Osteocyte (in vitro differentiated cells): ENCODE measurements around the gene RETREG2. TPM values are rescaled to one million over a fixed set of nuclear protein-coding genes. Genes with fewer than 3 reads are reported as not detected.
A peak's percentile ranks its signal among the peaks of the same experiment; 100 is the strongest.

Source experiments
- DNase-seq: peaks from one replicate; pipeline ENCODE4 v3.0.0; 2021; ENCODE audit warnings: mixed read lengths; ENCODE audit not compliant: unreplicated experiment; ENCODE audit errors: extremely low spot score
- H3K27ac Mint-ChIP-seq: one replicate; pipeline ENCODE4 v1.8.0; 2021; ENCODE audit warnings: mild to moderate bottlenecking, mixed read lengths; ENCODE audit not compliant: unreplicated experiment
- H3K27me3 Mint-ChIP-seq: one replicate; pipeline ENCODE4 v1.8.0; 2021; ENCODE audit warnings: mixed read lengths; ENCODE audit not compliant: unreplicated experiment
- H3K36me3 Mint-ChIP-seq: one replicate; pipeline ENCODE4 v1.8.0; 2021; ENCODE audit warnings: mixed read lengths; ENCODE audit not compliant: unreplicated experiment
- H3K4me1 Mint-ChIP-seq: one replicate; pipeline ENCODE4 v1.8.0; 2021; ENCODE audit warnings: mixed read lengths; ENCODE audit not compliant: unreplicated experiment
- H3K4me3 Mint-ChIP-seq: one replicate; pipeline ENCODE4 v1.8.0; 2021; ENCODE audit warnings: mild to moderate bottlenecking, moderate library complexity, mixed read lengths; ENCODE audit not compliant: unreplicated experiment
- H3K9me3 Mint-ChIP-seq: one replicate; pipeline ENCODE4 v1.8.0; 2021; ENCODE audit warnings: mixed read lengths; ENCODE audit not compliant: unreplicated experiment
- CTCF ChIP-seq: fragments of 200-600 bp; sonication (generic); IDR thresholded peaks from 2 replicates; pipeline ENCODE4 v1.5.0; 2021; ENCODE audit warnings: antibody characterized with exemption, mild to moderate bottlenecking, moderate library complexity
- total RNA-seq: library from RNA; stranded (reverse); gene quantifications from 2 replicates; pipeline ENCODE4 v1.2.1, GENCODE V29; 2021

Gene RETREG2
- total RNA-seq, 1 donor from 2014 or later = 101 TPM

GRCh38 chr2:219157396-219157795 is 20.7 kb upstream of the RETREG2 start:
- H3K27me3 Mint-ChIP-seq = no peaks in the 10 kb centered on the region
- peaks cover 15% of the 10 kb centered on the region for H3K36me3 Mint-ChIP-seq
- no peak overlapping the region for H3K27ac Mint-ChIP-seq
- no peak overlapping the region for H3K4me3 Mint-ChIP-seq
- no peaks in the 10 kb centered on the region for H3K9me3 Mint-ChIP-seq
- DNase-seq = no peak
- no peak for TF ChIP-seq CTCF
- H3K4me1 Mint-ChIP-seq = peaks cover 14% of the 10 kb centered on the region

- peaks cover 15% of the 10 kb centered on the region for H3K36me3 Mint-ChIP-seq
- no peaks in the 10 kb centered on the region for H3K27me3 Mint-ChIP-seq
- no peak for DNase-seq
- no peak overlapping the region for H3K27ac Mint-ChIP-seq
- no peaks in the 10 kb centered on the region for H3K9me3 Mint-ChIP-seq
- no peak for TF ChIP-seq CTCF
- peaks cover 14% of the 10 kb centered on the region for H3K4me1 Mint-ChIP-seq
- no peak overlapping the region for H3K4me3 Mint-ChIP-seq
Observed at GRCh38 chr2:219158025-219158424, 20.1 kb upstream of the RETREG2 start.

GRCh38 chr2:219158586-219158985 is 19.5 kb upstream of the RETREG2 start:
- Mint-ChIP-seq H3K4me1 (peaks cover 14% of the 10 kb centered on the region), H3K27ac (no peak overlapping the region), H3K9me3 (no peaks in the 10 kb centered on the region), H3K4me3 (no peak overlapping the region), H3K36me3 (peaks cover 11% of the 10 kb centered on the region), H3K27me3 (no peaks in the 10 kb centered on the region)
- TF ChIP-seq CTCF = no peak
- DNase-seq = no peak

- no peak for DNase-seq
- H3K36me3 Mint-ChIP-seq = peaks cover 11% of the 10 kb centered on the region
- peak overlapping the region; percentile 97 for H3K27ac Mint-ChIP-seq
- TF ChIP-seq CTCF = no peak
- peak overlapping the region; percentile 90 for H3K4me3 Mint-ChIP-seq
- H3K4me1 Mint-ChIP-seq = peaks cover 14% of the 10 kb centered on the region
- H3K9me3 Mint-ChIP-seq = no peaks in the 10 kb centered on the region
- H3K27me3 Mint-ChIP-seq = no peaks in the 10 kb centered on the region
Observed at GRCh38 chr2:219159771-219160185, 18.3 kb upstream of the RETREG2 start.

- Mint-ChIP-seq H3K4me1 (peaks cover 14% of the 10 kb centered on the region), H3K27me3 (no peaks in the 10 kb centered on the region), H3K36me3 (peaks cover 11% of the 10 kb centered on the region), H3K27ac (peak within 1 kb of the TSS; percentile 97), H3K9me3 (no peaks in the 10 kb centered on the region), H3K4me3 (peak within 1 kb of the TSS; percentile 90)
- TF ChIP-seq CTCF = peak; percentile 99
- peak; percentile 98 for DNase-seq
Observed at GRCh38 chr2:219160186-219161017, 17.7 kb upstream of the RETREG2 start, which contains the start of gene NHEJ1. Gene NHEJ1, minus strand, starts transcription at chr2:219160815. Its CDS starts 2,453 bp downstream, at chr2:219158362.
